Ramos (cell line): ENCODE measurements around the gene NLK.
"Not testable (repeated sequence)": the region's sequence is repeated elsewhere in the genome, so short reads cannot be mapped to it uniquely, and the experiment has no call there.

ENCODE experiments used
- in situ Hi-C: fragments of 300-500 bp; cut with MboI; formaldehyde crosslinking; loops from one replicate; pipeline ENCODE4 v1.14.3; 2022; ENCODE audit warnings: low sequenced_read_pairs; ENCODE audit not compliant: unreplicated experiment

The NLK gene

GRCh38 chr17:28059675-28060074 is 17.2 kb downstream of the NLK start:
- in situ Hi-C loops = no loop called here

DNA sequence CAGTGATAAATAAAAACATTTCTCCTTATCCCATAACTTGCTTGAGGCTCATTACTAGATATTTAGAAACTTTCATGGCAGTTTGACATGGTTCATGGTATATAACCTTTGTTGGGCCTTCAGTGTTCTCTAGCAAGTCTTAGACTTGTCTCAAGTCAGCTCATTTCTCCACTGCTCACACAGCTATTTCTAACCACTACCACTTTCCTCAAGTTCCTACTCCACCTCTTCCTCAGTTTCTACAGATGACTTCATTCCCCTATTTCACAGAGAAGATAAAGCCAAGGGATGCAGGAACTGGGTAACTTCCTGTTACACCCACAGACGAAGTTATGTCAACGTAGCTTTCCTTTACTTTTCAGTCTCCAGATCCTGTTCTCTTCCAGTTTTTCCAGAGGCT is 23.2 kb downstream of the NLK start:
- in situ Hi-C loops = no loop called here

- in situ Hi-C loops = no loop called here
These were observed 26.6 kb downstream of the NLK start for GRCh38 chr17:28069061-28069460.

DNA sequence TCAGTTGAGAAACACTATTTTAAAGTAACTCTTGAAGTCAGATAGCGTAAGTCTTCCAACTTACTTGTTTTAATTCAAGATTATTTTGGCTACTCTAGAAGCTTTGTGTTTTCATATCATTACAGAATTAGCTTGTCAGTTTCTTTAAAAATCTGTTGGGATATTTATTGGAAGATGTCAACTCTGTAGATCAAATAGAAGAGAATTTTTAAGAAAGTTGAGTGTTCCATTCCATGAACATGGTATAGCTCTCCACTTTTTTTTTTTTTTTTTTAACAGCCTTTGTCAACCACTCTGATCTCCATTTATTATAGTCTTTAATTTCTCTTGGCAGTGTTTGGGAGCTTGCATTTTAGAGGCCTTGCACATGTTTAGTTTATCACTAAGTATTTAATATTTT is 28.7 kb downstream of the NLK start:
- in situ Hi-C loops = no loop called here

DNA sequence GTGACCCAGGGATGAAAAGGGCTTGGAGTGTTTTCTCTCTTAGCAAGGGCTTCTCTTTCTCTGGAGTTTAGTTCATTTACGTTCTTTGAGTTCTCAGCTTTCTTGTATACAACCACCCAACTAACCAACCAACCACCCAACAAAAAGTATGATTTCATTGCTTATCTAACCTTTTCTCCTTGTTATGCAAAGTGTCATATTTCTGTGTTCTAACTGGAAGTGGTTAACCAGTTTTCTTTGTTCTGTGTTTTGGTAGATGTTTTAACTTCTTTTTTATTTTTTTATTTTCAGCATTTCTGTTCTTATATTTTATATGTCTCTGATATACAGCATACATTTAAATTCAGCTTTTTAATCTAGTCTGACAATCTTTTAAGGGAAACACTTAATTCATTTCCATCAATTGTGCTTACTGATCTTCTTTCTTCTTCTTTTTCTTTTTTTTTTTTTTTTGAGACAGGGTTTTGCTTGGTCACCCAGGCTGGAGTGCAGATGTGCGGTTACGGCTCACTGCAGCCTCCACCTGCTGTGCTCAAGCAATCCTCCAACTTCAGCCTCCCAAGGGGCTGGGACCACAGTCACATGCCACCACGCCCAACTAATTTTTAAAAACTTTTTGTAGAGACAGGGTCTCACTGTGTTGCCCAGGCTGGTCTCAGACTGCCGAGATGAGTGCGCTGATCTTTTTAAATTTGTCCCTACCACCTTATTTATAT is 29.6 kb downstream of the NLK start:
- in situ Hi-C loops = no loop called here

GRCh38 chr17:28072936-28073533 is 30.6 kb downstream of the NLK start:
- in situ Hi-C loops = no loop called here

- in situ Hi-C loops = no loop called here
These were observed 31.5 kb downstream of the NLK start for GRCh38 chr17:28074010-28074409.

DNA sequence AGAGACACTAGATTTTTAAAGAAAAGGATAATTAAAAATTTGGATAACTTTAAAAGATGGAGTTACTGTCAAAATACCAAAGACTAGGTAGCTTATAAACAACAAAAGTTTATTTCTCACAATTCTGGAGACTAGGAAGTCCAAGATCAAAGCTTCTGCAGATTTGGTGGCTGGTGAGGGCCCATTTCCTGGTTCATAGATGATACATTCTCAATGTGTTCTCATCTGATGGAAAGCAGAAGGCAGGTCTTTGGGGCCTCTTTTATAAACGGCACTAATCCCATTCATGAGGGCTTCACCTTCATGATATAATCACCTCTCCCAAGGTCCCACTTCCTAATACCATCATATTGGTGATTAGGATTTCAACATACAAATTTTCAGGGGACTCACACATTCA is 33.7 kb downstream of the NLK start:
- in situ Hi-C loops = no loop called here

GRCh38 chr17:28077140-28077539 is 34.7 kb downstream of the NLK start:
- in situ Hi-C loops = not testable (repeated sequence)

DNA sequence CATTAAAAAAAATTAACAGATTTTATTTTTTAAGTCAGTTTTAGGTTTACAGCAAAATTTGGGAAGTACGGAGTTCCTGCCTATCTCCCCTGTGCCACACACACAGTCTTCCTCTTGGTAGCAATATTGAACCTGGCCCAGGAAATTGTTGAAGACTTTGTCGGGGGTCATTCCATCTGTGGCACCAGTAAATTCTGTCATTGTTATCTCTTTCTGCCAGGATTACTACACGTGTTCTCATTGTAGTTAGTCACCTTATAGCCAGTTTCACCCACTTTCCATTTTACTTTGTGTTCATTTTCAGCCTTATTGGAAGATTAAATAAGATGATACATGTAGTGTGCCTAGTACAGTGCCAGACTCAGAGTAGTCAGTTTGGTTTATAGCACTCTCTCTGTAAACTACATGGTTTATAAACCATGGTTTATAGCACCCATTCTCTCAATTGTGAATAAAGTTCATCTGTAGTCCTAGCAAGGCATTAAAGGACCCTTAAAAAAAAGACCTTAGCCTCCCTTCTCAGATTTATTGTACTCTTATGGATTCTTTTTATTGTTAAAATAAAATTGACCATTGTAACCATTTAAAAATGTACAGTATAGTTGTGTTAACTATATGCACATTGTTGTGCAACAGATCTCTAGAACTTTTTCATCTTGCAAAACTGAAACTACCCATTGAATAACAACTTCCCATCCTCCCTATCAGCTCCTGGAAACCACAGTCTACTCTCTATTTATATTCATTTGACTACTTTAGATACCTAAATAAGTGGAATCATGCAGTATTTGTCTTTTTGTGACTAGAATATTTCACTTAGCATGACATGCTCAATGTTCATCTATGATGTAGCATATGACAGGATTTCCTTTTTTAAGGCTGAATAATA is 36.1 kb downstream of the NLK start:
- in situ Hi-C loops = no loop called here

DNA sequence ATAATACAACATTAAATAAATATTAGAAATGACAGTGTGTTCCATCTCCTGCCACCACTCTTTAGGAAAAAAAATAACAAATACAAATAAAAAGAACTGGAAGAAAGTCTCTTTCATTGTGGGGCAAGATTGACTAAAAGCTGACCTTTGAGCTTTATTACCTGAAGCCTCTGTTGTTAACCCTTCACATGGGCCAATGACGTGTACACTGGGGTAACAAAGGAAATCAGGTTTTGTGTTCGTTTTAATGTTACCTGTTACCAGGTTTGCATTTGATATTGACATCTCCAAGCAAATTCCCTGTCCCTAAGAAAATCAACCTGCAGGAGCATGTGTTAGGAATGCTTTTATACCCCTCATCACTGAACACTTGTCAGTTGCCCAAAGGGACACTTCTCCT is 39.0 kb downstream of the NLK start:
- in situ Hi-C loops = no loop called here

DNA sequence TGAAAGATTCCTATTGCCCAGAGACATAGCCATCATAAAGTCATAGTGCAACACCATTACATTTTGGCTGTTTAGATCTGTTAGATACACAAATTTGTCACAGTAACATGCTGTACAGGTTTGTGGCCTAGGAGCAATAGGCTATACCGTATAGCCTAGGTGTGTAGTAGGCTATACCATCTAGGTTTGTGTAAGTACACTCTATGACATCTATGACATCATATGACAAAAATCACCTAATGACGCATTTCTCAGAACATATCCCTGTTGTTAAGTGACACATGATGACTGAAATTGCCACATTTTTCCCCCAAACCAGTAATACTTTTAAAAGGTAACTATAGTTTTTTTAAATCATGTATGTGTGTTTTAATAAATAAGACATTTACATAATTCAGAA is 43.3 kb downstream of the NLK start:
- in situ Hi-C loops = no loop called here

GRCh38 chr17:28086519-28086918 is 44.0 kb downstream of the NLK start:
- in situ Hi-C loops = no loop called here

GRCh38 chr17:28087743-28088142 is 45.3 kb downstream of the NLK start:
- in situ Hi-C loops = no loop called here

DNA sequence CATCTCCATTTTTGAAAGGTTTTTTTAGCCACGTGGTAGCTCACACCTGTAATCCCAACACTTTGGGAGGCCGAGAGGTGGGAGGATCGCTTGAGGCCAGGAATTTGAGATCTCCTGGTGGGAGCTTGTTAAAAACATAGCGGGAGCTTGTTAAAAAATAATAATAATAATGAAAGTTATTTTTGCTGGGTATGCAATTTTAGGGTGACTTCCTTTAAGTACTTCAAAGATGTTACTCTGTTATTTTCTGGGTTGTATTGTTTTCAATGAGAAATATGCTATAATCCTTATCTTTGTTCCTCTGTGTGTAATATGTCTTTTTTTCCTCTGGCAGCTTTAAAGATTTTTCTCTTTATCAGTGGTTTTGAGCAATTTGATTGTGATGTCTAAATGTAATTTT is 48.1 kb downstream of the NLK start:
- in situ Hi-C loops = no loop called here

DNA sequence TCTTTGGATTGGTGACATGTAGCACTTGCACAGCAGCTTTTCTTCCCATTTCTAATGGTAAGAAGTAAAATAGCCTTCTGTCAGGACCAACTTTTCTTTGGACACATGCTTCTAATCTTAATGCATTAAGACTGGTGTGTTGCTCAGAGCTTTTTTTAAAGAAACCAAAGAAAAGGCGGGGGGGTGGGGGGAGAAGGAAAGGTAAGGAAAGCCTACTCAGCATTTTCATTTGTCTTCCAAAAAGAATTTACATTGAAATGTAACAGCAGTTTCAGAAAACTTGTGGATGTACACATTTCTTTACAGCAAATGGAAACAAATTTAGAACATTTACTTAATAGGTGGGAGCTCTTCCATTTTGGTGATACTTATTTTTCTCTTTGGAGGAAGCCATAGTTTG is 49.6 kb downstream of the NLK start:
- in situ Hi-C loops = no loop called here

- in situ Hi-C loops = no loop called here
These were observed 51.7 kb downstream of the NLK start for GRCh38 chr17:28093999-28094716.

- in situ Hi-C loops = no loop called here
These were observed 54.3 kb downstream of the NLK start for GRCh38 chr17:28096756-28097155.

DNA sequence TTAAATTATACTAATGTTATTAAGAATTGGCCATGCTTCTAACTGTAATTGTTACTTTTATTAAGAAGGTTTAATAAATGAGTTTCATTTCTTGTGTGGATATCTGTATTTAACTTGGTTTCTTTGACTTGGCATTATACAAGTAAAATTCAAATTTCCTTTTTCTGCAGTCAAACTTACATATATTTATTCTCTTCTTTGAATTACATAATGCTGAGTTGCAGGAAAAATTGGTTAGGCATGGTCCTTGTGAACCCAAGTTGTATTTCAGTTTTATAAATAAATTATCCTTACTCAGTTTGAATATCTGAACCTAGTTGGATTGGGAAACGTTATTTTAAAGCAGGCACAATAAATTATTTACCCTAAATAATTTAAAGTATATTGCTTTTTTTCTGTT is 54.8 kb downstream of the NLK start:
- in situ Hi-C loops = no loop called here

DNA sequence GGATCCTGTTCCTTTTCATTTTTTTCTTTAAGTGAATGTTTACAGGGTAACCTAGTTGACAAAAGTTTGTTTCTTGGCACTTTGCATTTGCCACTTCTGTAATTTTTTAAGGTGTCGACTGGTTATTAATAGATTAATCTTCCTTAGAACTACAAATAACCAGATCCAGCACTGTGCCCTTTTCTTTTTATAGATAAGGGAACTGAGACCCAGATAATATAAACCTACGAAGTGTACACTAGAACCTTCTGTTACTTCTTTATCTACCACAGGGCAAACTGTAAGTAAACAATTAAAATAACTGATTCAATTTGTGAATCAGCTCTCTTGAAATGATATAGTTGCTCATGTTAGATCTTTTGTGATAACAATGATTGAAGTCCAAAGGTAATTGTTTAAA is 55.4 kb downstream of the NLK start:
- in situ Hi-C loops = no loop called here

DNA sequence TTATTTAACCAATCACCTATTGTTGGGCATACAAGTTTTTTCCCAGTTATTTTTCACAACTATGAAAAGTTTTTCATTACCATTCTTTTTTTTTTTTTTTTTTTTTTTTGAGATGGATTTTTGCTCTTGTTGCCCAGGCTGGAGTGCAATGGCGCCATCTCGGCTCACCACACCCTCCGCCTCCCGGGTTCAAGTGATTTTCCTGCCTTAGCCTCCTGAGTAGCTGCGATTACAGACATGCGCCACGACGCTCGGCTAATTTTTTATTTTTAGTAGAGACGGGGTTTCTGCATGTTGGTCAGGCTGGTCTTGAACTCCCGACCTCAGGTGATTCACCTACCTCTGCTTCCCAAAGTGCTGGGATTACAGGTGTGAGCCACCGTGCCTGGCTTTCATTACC is 56.1 kb downstream of the NLK start:
- in situ Hi-C loops = not testable (repeated sequence)
